COR-L47 (cell line): Measurements from ENCODE around the gene ZSWIM4.

Experiments used
- DNase-seq: peaks from one replicate; lab custom pipeline; 2025; lab: John Stamatoyannopoulos, UW

ZSWIM4 gene

DNA sequence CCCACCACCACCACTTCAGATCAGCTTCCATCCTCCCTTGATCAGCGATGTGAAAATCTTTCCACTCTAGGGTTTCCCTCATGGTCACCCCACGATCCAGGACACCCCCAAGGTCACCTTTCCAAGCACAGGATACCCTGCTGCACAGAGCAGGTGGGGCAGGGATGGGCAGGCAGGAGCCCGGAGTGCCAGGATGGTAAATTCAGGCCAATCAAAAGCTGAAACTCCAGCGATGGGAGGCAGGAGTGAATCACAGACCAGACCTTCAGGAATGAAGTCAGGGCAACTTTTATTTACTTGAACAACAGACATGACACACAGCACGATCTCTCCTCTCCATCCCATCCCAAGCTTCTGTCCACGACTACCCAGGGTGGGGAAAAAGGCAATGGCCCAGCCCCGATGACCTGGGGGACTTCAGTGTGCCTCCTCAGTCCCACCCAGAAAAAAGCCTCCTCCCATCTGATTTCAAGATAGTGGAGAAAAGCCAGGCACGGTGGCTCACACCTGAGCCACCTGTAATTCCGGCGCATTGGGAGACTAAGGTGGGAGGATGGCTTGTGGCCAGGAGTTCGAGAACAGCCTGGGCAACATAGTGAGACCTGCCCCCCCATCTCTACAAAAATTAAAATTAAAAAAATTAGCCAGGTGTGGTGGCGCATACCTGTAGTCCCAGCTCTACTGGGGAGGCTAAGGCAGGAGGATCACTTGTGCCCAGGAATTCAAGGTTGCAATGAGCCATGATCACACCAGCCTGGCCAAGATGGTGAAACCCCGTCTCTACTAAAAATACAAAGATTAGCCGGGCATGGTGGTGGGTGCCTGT, 39.2 kb downstream of the ZSWIM4 start:
- no peak for DNase-seq

DNA sequence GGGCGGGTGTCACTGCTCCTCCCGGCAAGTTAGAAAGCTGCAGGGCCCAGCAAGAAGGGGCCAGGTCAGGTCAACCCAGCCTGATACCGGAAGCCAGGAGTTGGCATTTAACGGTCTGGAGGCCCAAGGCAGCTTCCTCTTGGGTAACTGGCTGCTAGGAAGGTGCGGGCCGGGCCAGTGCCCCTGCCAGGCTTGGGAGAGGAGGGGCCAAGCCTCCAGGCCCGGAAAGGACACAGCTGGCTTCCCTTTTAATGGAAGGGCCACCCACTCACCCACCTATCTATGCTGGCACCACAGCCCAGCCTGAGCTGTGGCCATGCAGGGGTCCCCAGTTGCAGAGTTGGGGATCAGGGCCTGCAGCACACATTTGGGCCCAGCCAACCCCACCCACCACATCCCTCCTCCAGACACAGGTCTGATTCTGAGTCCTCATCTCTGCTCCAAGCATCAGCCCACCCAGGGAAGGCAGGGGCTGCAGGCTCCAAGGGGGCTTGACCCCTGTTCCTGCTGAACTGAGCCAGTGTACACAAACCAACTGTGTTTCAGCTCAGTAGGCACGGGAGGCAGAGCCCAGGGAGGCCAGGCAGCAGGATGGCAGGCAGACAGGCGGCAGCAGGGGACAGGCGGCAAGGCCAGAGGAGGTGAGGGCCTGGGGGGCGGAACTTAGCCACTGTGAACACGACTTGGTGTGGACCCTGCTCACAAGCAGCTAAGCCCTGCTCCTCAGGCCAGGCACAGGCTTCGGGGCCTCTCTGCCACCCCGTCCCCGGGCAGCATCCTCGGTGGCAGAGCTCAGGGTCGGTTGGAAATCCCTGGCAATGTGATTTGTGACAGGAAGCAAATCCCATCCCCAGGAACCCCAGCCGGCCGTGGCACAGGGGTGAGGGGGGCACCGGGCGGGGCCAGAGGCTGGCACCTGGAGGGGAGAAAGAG, 40.8 kb downstream of the ZSWIM4 start:
- no peak for DNase-seq

DNA sequence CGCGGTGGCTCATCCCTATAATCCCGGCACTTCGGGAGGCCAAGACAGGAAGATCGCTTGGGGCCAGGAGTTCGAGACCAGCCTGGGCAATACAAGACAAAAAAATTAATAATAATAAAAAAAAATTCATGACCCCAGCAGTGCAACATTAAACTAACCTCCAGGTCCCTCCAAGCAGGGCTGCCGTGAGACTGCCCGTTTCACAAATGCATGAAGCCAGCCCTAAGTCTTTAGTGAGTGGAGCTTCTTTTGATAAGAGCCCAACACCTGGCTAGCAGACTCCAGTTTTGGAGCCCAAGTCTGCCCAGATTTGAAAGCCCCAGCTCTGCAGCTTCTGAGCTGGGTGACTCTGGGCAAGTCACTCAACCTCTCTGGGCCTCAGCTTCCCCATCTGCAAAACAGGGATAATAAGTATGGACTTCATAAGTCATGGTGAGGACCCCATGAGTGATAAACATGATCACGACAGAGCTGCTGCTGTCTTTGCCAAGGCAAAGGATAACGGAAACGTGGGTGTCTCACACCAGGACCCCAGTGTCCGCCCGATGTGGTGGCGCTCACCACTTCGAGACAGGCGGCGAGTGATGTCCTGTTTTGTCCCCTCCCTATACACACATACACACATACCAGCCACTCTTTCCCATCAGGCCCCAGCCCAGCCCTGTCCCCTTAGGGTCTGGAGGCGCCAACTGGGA, 43.3 kb downstream of the ZSWIM4 start:
- DNase-seq: no peak

DNA sequence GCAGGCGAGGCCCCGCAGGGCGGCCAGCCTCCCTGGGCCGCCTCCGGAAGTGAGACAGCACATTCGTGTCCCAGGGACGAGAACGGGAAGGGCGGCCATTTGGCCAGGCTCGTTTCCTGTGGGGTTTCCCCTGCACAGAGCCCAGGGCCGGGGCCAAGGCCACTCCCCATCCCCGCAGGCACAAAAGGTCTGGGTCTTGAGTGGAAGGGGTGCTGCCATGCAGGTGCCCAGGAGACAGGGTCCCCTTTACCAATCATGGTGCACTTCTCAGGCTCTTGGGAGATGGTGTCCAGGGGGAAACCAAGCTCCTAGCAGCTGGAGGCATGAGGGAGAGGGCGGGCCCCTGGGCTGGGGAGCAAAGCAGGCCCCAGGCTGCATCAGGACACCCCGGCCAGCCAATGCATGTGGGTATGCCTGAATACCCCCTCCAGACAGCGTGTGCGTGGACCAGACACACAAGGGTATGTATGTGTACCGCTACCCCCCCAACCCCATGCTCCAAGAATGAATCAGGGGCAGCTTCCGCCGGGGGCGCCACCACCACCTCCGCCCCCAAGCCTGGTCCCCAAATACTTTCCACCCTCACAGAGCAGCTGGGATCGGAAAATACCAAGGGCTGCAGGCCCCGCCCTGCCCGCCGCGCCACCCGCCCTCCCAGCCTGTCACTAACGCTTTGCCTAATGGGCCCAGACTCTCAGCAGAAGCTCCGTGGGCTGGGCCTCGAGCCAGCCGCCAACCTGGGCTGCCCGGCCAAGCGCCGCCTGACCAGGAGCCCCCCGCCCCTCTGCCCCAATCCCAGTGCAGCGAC, 44.1 kb downstream of the ZSWIM4 start:
- no peak for DNase-seq

DNA sequence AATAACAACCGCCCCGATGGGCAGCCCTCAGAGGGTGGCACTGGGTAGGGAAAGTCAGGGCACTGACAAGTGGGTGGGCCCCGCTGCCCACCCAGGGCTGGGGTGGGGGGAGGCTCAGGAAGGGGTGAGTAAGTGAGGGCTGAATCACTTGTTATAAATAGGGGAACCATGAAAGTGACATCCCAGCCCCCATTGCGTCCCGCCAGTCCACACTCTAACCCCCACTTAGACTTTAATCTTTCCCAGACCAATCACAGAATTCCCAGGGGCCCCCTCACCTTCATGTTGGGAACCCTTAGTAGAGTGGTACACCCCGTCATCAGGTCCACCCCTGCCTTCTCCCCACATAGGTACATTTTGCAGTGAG, 44.7 kb downstream of the ZSWIM4 start:
- no peak for DNase-seq

DNA sequence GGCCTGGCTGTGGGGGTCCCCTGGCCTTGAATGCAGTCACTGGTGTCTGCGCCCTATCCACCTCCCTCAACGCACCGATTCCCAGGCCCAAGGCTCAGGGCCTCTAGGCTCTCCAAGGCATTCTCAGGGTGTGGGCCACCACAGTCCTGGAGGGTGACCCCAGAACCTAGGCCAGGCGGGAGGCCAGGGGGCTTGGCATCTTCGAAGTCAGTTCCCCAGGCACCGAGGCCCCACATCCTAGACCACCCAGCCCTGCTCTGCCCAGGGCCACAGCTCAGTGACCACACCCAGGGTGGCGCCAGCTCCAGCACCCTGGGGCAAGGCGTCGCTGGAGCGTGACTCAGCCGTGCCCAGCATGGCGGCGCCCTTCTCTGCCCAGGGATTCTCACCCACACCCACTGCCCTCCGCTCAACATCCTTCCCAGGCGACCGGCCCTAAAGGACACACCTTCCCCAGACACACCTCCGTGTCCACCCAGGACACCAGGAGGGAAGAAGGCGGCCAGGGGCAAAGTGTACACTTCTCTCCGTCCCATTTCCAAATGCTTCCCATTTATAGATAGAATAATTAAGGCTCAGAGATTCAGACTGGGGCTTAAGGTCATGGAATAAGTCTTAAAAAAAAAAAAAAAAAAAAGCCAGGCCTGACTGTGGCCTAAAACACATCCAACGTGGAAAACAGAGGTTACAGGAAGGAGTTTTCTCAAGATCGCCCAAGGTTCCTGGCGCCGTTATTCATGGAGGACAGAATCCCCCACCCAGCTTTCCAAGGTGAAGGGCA, 45.3 kb downstream of the ZSWIM4 start:
- no peak for DNase-seq

DNA sequence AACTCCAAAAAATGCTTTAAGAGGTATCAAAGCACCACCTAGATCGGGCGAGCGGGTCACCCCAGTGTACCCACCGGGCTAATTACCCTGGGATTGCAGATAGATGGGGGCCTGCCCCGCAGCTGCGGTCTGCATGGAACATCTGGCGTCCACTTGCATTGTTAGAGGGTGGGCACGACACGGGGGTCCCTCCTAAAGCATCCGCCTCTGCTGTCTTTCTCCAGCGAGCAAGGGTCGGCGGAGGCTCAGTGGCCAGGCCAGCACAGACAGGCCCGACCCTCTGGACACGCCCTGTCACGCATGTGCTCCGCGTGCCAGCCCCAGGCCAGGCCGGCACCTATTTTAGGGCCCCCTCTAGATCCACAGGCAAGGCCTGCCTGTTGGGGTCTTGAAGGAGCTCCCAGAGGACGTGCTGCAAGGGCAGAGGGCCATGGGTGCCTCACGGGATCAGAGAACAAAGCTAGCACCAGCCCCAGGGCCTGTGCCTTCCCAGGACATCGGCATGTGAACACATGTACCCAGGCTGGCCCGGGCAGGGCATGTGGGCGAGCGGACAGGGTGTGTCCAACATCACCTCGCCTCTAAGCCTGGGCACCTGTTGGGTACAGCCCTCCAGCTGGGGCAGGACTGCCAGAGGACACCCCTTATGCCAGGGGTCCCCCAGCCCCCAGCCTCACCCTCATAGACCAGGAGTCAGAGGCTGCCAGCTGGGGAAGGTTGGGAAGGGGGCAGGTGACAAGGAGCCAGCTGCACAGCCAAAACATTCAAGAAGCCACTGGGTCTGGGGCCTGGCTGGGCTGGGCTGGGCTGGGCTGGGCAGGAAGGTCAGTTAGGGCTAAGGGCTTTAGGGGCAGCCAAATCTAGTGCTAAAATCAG, 46.1 kb downstream of the ZSWIM4 start:
- DNase-seq: no peak

DNA sequence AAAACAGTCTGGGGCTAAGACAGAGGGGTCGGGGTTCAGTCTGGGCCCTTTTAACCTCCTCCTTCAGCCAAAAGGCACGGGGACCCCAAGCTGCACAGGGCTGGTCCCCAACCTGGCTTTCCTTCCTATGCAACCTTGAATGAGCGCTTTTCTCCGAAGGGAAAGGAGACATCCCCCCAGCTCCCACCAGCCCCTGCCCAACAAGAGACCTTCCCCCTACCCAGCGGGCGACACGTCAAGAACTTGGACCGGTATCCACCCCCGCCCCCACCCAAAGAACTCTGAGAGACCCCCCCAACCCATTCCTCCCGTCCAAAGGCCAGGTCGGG, 46.7 kb downstream of the ZSWIM4 start:
- no peak for DNase-seq

DNA sequence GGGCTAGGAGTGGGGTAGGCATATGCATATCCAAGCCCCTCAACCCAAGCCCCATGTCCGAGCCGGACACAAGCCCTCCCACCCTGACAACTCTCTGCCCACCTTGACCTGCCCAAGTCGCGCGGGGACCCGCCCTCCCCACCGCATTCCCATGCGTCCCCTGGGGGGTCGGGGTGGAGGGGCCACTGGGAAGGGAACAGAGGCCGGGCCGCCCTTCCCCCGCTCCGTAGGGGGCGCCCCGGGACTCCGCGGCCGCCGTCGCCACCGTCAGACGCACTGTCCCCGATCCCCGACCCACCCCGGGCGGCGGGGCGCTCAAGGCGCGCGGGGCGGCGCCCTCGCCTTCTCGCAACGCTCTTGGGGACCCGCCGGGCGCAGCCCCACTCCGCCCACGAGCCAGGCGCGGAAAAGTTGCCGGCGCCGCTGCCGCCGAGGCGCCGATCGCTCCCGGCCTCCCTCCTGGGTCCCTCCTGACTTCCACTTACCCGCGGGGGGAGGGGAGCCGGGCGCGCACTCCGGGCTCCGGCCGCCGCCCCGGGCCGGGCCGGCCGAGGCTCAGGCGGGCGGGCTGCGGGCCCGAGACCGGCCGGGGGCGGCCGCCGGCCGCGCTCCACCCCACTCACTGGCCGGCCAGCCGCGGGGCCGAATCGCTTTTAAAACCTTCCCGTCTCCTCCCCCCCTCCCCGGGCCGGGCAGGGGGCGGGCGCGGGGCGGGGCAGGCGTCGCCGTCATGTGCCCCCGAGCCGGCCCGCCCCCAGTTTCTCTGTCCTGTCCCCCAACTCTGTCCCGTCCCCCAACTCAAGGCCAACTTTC, 47.3 kb downstream of the ZSWIM4 start:
- no peak for DNase-seq

DNA sequence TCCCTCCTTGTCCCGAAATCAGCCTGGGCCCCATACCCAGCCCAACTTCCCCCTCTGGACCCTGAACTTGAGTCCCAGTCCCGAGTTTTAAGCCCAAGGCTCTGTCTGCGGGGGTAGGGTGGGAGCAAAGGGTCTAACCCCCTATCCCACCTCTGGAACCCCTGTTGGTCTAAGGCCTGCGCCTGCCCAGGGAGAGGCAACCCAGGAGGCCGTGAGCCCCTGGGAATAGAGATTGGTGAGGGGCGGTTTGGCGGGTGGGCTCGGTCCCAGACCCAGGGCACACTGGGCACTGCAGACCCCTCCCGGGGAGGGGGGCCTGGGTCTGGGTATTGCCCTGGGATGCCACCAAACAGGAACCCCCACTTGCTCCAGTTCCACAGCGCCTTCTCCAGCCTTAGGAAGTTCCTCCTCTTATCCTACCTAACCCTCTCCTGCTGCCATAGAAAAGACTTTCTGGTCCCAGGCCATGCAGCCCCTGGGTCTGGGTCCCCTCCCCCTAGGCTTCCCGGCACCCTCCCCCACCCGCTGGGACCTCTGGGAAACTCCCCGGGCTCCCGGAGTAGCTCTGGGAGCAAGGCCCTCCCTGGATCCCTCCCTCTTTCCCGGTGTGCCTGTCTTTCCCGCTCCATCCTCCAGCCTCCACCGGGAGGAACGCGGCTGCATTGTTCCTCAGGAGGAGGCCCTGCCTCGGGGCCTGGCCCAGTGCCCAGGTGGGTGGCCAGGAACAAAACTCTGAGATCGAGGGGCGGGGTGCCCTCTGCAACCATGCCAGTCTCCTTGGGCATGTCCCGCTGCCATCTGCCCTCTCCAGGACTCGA, 48.1 kb downstream of the ZSWIM4 start:
- peak; percentile 76 for DNase-seq

DNA sequence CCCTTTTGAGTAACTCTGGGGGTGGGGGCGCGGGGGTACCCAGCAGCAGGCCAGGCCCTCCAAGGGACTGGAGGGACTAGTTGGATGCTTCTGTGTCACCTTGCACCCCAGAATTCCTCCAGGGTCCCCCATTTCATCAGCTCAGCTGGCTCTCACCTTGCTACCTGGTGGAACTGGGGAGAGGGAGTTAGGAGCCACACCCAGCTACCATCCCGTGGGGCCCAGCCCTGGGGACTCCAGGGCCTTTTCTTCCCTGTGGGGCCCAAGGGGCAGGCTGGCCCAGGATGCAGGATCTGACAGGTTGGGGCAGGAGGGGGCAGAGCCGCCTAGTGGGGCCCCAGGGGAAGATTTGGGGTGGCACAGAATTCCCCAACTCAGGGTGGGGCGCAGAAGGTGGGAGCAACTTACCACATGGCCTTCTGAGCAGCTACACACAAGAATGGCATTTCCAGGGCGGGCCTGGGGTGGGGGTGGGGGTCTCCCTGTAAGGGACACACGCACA, 48.9 kb downstream of the ZSWIM4 start:
- DNase-seq: no peak

DNA sequence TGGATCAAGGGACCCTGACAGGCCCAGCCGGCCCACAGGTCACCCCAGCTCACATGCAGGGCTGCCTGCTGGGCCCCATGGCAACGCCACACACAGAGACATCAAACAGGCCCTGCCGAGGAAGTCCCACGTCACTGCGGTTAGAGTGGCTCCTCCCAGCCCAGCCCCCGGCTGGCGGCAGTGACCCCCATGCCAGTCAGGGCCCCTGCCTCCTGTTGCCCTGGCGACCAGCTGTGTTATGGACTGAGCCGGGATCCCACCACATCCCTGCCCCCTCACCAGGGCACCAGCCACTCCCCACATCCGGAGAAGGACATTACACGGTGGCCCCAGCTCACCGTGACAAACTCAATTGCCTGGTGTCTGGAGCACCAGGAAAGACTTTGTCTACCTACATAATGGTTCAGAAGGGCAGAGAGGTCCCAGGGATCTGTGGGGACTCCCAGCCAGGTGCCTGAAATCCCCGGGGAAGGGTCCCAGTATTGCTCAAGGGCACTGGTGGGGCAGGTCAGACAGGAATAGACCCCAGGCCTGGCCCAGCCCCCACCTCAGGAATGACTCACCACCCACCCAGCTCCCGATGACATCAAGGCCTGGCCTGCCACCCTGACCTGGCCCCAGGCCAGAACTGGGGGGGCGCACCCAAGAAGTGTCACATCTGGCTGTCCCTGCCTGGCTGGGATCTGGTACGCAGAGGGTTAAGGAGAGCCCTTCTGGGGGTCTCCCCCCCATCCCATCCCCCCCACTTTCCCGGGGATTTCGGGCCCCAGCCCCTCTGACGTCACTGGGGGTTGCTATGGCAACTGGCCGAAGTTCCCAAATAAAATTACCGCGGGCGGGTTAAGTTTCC, 51.5 kb downstream of the ZSWIM4 start:
- DNase-seq: peak; percentile 88

DNA sequence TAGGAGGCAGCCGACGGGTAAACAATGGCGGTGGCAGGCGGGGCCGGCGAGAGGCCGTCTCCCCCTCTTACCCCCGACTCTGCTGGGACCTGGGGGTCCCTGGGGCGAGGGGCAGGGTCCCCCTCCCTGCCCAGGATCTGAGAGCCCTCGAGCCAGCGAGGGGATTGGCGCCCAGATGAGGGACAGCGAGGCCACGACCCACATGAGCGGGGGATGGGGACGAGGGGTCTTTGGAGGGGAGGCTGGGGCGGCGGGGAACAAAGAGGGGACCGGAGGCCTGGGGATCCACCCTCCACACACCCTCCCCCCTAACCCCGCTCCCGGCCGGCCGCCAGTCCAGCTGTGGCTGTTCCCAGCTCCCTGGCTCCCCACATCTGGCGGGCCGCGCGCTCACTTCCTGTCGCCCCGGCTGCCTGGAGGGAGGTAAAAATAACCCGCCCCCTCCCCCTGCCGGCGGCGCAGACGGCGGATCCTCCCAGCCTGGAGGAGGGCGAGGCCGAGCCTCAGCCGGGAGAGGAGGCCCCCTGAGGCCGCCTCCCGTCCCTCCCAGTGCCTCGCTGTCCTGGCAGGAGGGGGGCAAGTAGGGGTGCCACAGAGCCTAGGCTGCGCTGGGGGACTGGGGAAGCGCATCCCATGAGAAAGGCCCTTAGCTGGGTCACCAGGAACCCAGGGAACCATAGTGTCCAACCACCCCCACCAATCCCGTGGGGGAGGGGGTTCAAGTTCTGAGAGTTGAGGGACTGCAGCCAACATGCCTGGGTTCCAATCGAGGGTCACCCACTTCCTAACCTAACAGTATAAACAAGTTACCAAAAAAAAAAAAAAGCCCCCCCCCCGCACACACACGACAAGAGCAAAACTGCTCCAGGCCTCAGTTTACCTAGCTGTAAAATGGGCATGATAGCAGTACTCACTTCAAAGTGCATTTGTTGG, 52.4 kb downstream of the ZSWIM4 start:
- DNase-seq: peak; percentile 88

DNA sequence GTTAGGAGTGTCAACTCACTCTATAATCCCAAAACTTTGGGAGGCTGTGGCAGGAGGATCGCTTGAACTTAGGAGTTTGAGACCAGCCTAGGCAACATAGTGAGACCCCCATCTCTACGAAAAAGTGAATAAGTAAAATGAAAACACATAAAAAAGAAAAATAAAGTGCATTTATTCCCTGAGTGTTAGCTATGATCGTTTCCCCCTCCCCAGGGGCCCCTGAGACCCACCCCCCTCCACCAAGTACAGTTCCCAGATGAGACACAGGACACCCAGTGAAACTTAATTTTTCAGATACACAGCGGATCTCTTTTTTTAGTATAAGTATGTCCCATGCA, 53.1 kb downstream of the ZSWIM4 start:
- no peak for DNase-seq

DNA sequence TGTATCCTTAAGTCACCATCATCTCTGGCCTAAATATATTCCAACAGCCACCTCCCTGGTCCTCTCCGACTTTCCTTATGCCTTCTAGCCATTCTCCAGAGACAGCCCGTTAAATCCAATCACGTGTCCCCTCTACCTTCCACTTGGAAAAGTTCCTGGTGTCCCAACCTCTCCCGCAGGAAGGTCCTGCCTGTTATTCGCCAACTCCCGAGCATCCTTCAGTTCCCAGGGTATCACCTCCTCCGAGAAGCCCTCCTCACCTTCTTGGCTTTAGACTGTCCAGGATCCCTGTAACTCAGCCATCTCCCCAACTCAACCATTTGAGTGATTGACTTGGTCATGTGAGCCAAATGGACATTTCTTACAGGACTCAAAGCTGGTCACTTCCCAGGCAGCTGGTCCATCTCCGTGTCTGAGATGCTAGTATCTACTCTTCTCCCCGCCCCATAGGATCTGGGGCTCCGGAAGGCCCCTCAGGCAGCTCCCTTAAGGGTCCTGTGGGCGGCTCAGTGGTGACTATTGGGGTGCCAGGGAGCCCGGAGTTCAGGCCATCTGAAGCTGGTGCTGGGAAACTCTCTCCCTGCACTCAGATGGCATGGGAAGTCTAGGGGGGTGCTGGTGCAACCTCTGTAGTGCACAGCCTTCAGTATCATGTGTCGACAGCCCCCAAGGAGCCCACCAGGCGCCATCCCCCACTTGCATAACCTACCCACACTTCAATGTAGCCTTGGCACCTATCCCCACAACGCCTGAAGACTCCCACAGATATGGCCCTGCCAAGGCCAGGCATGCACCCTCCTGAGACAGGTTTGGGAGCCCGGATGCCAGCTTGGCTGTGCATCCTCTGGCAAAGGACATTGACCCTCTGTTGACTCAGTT, 53.8 kb downstream of the ZSWIM4 start:
- DNase-seq: no peak
